T-helper 2 cell treated with Interferon-gamma antibody and Interleukin-4, amounts not matched to agents 5 μg/mL and 100 μg/mL, for 36 hours (primary cell): ENCODE results near the gene CDIPT.
A peak's percentile ranks its signal among the peaks of the same experiment; 100 is the strongest.
"Not testable (repeated sequence)": the region's sequence is repeated elsewhere in the genome, so short reads cannot be mapped to it uniquely, and the experiment has no call there.

Experiments
- DNase-seq: peaks from one replicate; pipeline ENCODE4 v3.0.0; 2021; ENCODE audit warnings: low spot score
- H3K27ac Mint-ChIP-seq: one replicate; pipeline ENCODE4 v1.8.0; 2021; ENCODE audit warnings: mild to moderate bottlenecking, mixed read lengths
- H3K27me3 Mint-ChIP-seq: one replicate; pipeline ENCODE4 v1.8.0; 2021; ENCODE audit warnings: low read depth, mixed read lengths
- H3K36me3 Mint-ChIP-seq: one replicate; pipeline ENCODE4 v1.8.0; 2021; ENCODE audit warnings: low read depth, mixed read lengths
- H3K4me1 Mint-ChIP-seq: one replicate; pipeline ENCODE4 v1.8.0; 2021; ENCODE audit warnings: low read depth, mixed read lengths
- H3K4me3 Mint-ChIP-seq: one replicate; pipeline ENCODE4 v1.8.0; 2022; ENCODE audit warnings: mild to moderate bottlenecking, moderate library complexity, mixed read lengths
- H3K9me3 Mint-ChIP-seq: one replicate; pipeline ENCODE4 v1.8.0; 2021; ENCODE audit warnings: mixed read lengths

The CDIPT gene

DNA sequence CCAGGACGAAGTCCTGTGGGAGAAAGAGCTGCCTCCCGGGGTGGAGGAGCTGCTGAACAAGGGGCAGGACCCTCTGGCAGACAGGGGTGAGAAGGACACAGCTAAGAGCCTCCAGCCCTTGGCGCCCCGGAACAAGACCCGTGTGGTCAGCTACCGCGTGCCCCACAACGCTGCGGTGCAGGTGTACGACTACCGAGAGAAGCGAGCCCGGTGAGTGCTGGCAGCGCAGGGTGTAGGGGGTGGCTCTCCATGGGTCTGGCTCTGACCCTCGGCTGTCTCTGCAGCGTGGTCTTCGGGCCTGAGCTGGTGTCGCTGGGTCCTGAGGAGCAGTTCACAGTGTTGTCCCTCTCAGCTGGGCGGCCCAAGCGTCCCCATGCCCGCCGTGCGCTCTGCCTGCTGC, 21.4 kb downstream of the CDIPT start:
- no peaks in the 10 kb centered on the region for H3K27me3 Mint-ChIP-seq
- H3K4me3 Mint-ChIP-seq = no peak overlapping the region
- no peaks in the 10 kb centered on the region for H3K4me1 Mint-ChIP-seq
- H3K9me3 Mint-ChIP-seq = no peaks in the 10 kb centered on the region
- DNase-seq = no peak
- no peak overlapping the region for H3K27ac Mint-ChIP-seq
- peaks cover 46% of the 10 kb centered on the region for H3K36me3 Mint-ChIP-seq

DNA sequence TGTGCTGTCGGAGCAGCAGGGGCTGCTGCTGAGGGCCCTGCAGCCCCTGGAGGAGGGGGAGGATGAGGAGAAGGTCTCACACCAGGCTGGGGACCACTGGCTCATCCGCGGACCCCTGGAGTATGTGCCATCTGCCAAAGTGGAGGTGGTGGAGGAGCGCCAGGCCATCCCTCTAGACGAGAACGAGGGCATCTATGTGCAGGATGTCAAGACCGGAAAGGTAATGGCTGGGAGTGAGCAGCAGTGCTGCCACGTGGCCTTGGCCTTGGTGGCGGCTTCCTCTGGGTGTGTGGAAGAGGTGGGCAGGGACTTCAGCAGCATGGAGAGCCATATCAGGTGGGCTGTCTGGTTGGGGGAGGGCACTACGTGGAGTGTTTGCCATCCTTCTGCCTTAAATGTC, 22.8 kb downstream of the CDIPT start:
- H3K9me3 Mint-ChIP-seq = no peaks in the 10 kb centered on the region
- H3K36me3 Mint-ChIP-seq = peaks cover 44% of the 10 kb centered on the region
- H3K4me1 Mint-ChIP-seq = no peaks in the 10 kb centered on the region
- H3K4me3 Mint-ChIP-seq = no peak overlapping the region
- H3K27ac Mint-ChIP-seq = no peak overlapping the region
- DNase-seq = no peak
- H3K27me3 Mint-ChIP-seq = no peaks in the 10 kb centered on the region

DNA sequence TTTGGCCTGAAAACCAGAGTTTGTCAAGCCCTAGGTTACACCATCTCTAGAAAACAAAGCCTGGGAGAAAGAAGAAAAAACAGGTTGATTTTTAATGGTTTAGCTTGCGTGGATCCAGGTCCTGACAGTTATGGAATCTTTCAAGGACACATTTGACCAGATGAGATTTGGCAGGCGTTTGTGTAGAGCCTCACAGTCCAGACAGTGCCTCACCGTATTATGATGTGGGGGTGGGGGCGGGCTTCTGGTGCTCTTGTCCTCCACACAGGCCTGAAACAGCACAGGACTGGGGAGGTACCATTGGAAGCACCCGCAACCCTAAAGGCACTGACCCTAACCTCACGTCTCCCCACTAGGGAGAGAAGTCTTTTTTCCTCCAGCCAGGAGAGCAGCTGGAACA, 23.2 kb downstream of the CDIPT start:
- no peak overlapping the region for H3K27ac Mint-ChIP-seq
- H3K4me1 Mint-ChIP-seq = no peaks in the 10 kb centered on the region
- peaks cover 42% of the 10 kb centered on the region for H3K36me3 Mint-ChIP-seq
- H3K27me3 Mint-ChIP-seq = no peaks in the 10 kb centered on the region
- DNase-seq = no peak
- H3K4me3 Mint-ChIP-seq = no peak overlapping the region
- H3K9me3 Mint-ChIP-seq = no peaks in the 10 kb centered on the region

DNA sequence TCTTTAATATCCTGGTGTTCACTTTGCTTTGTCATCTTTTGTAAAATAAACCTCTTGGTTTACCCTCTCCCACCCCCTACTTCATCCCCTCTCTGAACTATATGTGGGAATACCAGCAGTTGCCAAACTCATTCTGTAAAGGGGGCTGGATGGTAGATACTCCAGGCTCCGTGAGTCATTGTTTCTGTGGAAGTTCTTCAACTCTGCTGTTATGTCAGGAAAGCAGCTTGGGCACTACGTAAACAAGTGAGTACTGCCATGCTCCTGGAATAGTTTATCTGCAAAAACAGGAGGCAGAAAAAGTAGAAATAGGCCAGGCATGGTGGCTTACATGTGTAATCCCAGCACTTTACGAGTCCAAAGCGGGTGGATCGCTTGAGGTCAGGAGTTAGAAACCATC, 25.2 kb downstream of the CDIPT start:
- H3K27ac Mint-ChIP-seq = no peak overlapping the region
- H3K27me3 Mint-ChIP-seq = no peaks in the 10 kb centered on the region
- DNase-seq = no peak
- H3K4me3 Mint-ChIP-seq = no peak overlapping the region
- no peaks in the 10 kb centered on the region for H3K4me1 Mint-ChIP-seq
- H3K36me3 Mint-ChIP-seq = peaks cover 41% of the 10 kb centered on the region
- H3K9me3 Mint-ChIP-seq = no peaks in the 10 kb centered on the region

DNA sequence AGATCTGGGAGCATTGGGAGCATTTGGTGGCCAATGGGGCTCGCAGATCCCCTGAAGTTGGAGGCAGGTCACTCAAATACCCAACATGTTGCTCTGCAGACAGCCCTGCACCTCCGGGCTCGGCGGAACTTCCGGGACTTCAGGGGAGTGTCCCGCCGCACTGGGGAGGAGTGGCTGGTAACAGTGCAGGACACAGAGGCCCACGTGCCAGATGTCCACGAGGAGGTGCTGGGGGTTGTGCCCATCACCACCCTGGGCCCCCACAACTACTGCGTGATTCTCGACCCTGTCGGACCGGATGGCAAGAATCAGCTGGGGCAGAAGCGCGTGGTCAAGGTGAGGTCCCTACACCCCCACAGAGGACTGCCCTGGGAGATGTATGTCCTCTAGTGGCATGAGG, 26.4 kb downstream of the CDIPT start:
- Mint-ChIP-seq H3K9me3 (no peaks in the 10 kb centered on the region), H3K27ac (no peak overlapping the region), H3K4me3 (no peak overlapping the region), H3K4me1 (no peaks in the 10 kb centered on the region), H3K36me3 (peaks cover 42% of the 10 kb centered on the region), H3K27me3 (no peaks in the 10 kb centered on the region)
- DNase-seq = no peak

DNA sequence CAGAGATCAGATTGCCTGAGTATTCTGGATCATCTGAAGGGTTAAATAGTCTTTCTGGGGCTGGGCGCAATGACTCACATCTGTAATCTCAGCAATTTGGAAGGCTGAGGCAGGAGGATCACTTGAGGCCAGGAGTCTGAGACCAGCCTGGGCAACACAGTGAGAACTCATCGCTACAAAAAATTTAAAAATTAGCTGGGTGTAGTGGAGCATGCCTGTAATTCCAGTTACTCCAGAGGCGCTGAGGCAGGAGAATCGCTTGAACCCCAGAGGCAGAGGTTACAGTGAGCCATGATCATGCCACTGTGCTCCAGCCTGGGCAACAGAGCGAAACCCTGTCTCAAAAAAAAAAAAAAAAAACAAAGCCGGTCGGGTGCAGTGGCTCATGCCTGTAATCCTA, 27.1 kb downstream of the CDIPT start:
- no peaks in the 10 kb centered on the region for H3K9me3 Mint-ChIP-seq
- no peak overlapping the region for H3K27ac Mint-ChIP-seq

DNA sequence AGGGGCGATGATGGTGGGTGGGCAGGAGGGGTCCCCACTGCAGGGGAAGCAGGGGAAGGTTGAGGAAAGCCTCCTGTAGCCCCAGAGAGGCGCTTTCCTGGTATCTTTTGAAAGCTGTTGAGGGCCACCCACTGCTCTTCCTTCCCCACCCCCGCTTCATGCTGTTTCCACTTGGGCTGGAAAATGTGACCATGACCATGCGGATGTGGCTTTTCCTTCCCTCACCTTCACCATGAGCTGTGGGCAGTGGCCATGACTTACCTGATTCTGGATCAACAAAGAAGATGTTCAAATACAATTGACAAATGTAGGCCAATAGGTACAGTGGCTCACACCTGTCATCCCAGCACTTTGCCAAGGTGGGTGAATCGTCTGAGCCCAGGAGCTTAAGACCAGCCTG, 28.9 kb downstream of the CDIPT start:
- Mint-ChIP-seq H3K27me3 (no peaks in the 10 kb centered on the region), H3K27ac (no peak overlapping the region), H3K9me3 (no peaks in the 10 kb centered on the region), H3K4me1 (no peaks in the 10 kb centered on the region), H3K36me3 (peaks cover 44% of the 10 kb centered on the region), H3K4me3 (no peak overlapping the region)
- DNase-seq = no peak

More for the DNA sequence above, 27.1 kb downstream of the CDIPT start:
- no peaks in the 10 kb centered on the region for H3K4me1 Mint-ChIP-seq
- peaks cover 44% of the 10 kb centered on the region for H3K36me3 Mint-ChIP-seq
- no peak overlapping the region for H3K4me3 Mint-ChIP-seq
- DNase-seq = no peak
- no peaks in the 10 kb centered on the region for H3K27me3 Mint-ChIP-seq

- H3K4me1 Mint-ChIP-seq, H3K27ac Mint-ChIP-seq, H3K27me3 Mint-ChIP-seq, DNase-seq, H3K4me3 Mint-ChIP-seq, H3K9me3 Mint-ChIP-seq: not testable (repeated sequence)
- peaks cover 44% of the 10 kb centered on the region for H3K36me3 Mint-ChIP-seq
Observed at GRCh38 chr16:29833219-29833618, 29.8 kb downstream of the CDIPT start.

DNA sequence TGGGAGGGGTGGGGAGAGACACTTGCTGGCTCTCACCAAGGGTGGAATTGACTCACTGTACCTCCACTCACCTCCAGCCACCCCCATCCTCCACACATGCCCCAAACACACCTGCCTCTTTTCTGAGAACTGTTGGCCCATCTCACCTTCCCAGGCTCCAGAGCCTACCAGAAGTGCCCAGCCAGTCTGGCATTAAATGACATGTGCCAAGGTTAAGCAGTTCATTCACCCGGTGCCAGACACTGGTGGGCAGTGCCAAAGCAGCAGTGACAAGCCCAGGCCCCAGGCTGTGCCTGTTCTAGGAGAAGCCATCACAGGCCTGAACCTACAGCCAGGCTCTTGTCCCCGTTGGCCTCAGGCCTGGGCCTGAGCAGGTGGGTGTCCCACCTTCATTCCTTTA, 31.5 kb downstream of the CDIPT start:
- Mint-ChIP-seq H3K4me1 (peaks cover 10% of the 10 kb centered on the region), H3K9me3 (no peaks in the 10 kb centered on the region), H3K4me3 (no peak overlapping the region), H3K27me3 (no peaks in the 10 kb centered on the region), H3K36me3 (peaks cover 41% of the 10 kb centered on the region), H3K27ac (no peak overlapping the region)
- no peak for DNase-seq

DNA sequence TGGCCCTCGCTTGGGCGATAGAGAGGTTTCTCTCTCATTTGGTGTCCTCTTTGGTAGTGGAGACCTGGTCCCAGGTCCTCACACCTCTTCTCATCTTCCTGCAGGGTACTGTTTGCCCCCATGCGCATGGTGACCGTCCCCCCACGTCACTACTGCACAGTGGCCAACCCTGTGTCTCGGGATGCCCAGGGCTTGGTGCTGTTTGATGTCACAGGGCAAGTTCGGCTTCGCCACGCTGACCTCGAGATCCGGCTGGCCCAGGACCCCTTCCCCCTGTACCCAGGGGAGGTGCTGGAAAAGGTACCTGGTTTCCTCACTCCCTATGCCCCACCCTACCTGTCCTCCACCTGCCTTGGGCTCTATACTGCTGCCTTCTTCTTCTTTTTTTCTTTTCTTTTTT, 32.3 kb downstream of the CDIPT start:
- Mint-ChIP-seq H3K27me3 (no peaks in the 10 kb centered on the region), H3K9me3 (no peaks in the 10 kb centered on the region), H3K4me1 (peaks cover 17% of the 10 kb centered on the region), H3K27ac (no peak overlapping the region), H3K4me3 (no peak overlapping the region), H3K36me3 (peaks cover 38% of the 10 kb centered on the region)
- DNase-seq = no peak

GRCh38 chr16:29826342-29826695, 36.7 kb downstream of the CDIPT start:
- H3K27ac Mint-ChIP-seq = peak overlapping the region; percentile 91
- H3K4me1 Mint-ChIP-seq = peaks cover 30% of the 10 kb centered on the region
- H3K4me3 Mint-ChIP-seq = peak overlapping the region; percentile 78
- no peaks in the 10 kb centered on the region for H3K9me3 Mint-ChIP-seq
- H3K27me3 Mint-ChIP-seq = no peaks in the 10 kb centered on the region
- DNase-seq = no peak
- peaks cover 31% of the 10 kb centered on the region for H3K36me3 Mint-ChIP-seq

DNA sequence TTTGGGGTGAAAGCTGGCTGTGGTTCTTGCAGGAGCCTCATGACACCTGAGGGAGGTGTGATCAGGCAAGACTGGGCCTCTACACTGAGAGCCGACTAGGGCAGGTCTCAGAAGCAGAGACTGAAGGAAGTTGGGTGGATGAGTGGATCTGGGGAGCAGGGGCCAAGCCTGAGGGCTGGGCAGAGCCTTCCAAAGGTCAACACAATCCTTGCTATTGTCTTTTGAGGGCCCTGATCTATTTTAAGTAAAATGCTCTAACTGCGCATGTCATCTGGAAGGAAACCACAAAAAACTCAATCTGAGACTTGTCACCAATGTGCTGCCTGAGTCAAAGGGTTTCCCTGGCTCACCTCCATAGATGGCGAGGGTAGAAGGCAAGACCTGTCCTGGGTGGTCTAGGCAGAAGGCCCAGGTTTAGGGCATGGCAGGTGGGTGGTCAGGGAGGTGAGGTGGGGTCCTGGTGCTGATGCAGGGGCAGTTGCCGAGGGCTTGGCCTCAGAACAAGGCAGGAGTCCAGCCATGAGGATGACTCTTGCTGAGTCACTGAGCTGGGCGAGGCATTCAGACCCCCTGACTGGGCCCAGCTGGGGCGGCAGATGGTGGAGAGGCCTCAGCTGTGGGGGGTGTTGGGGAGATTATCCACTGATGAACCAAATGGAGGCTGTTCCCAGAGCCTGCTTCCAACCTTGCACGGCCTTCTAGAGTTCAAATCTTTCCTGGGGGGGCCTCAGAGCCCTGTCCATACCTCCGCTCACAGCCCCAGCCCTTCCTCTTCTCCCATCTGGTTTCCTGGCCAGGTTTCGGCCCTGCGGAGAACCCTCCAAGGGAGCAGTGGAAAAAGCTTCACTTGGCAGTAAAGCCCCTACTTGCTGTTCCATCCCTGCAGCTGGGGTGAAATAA, 37.6 kb downstream of the CDIPT start:
- H3K27me3 Mint-ChIP-seq = no peaks in the 10 kb centered on the region
- H3K36me3 Mint-ChIP-seq = peaks cover 33% of the 10 kb centered on the region
- H3K4me3 Mint-ChIP-seq = peak overlapping the region; percentile 58
- H3K4me1 Mint-ChIP-seq = peaks cover 30% of the 10 kb centered on the region
- peak; percentile 72 for DNase-seq
- H3K9me3 Mint-ChIP-seq = no peaks in the 10 kb centered on the region
- peak overlapping the region; percentile 81 for H3K27ac Mint-ChIP-seq

- no peak for DNase-seq
- peaks cover 35% of the 10 kb centered on the region for H3K36me3 Mint-ChIP-seq
- peak overlapping the region; percentile 81 for H3K27ac Mint-ChIP-seq
- H3K27me3 Mint-ChIP-seq = no peaks in the 10 kb centered on the region
- H3K9me3 Mint-ChIP-seq = no peaks in the 10 kb centered on the region
- H3K4me3 Mint-ChIP-seq = peak overlapping the region; percentile 58
- H3K4me1 Mint-ChIP-seq = peaks cover 35% of the 10 kb centered on the region
Observed at GRCh38 chr16:29824589-29825144, 38.4 kb downstream of the CDIPT start.

- peaks cover 43% of the 10 kb centered on the region for H3K4me1 Mint-ChIP-seq
- no peaks in the 10 kb centered on the region for H3K9me3 Mint-ChIP-seq
- peak overlapping the region; percentile 88 for H3K27ac Mint-ChIP-seq
- no peak for DNase-seq
- H3K36me3 Mint-ChIP-seq = peaks cover 48% of the 10 kb centered on the region
- no peaks in the 10 kb centered on the region for H3K27me3 Mint-ChIP-seq
- H3K4me3 Mint-ChIP-seq = peak overlapping the region; percentile 98
Observed at GRCh38 chr16:29821643-29822115, 41.3 kb downstream of the CDIPT start.
